ENCODE data around the gene PARVG. TPM values are rescaled to one million over a fixed set of nuclear protein-coding genes. Genes with fewer than 3 reads are reported as not detected.

Gene PARVG
- total RNA-seq, 4 donors from 2014 or later, result 5.0 to 25.3 (median 8.4) TPM

- TF ChIP-seq POLR2A (IDR thresholded peaks at IDR 0.05), result no peak
- TF ChIP-seq, protein P1, sequence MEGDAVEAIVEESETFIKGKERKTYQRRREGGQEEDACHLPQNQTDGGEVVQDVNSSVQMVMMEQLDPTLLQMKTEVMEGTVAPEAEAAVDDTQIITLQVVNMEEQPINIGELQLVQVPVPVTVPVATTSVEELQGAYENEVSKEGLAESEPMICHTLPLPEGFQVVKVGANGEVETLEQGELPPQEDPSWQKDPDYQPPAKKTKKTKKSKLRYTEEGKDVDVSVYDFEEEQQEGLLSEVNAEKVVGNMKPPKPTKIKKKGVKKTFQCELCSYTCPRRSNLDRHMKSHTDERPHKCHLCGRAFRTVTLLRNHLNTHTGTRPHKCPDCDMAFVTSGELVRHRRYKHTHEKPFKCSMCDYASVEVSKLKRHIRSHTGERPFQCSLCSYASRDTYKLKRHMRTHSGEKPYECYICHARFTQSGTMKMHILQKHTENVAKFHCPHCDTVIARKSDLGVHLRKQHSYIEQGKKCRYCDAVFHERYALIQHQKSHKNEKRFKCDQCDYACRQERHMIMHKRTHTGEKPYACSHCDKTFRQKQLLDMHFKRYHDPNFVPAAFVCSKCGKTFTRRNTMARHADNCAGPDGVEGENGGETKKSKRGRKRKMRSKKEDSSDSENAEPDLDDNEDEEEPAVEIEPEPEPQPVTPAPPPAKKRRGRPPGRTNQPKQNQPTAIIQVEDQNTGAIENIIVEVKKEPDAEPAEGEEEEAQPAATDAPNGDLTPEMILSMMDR (IDR thresholded peaks at IDR 0.05), result no peak
- H3K36me3 ChIP-seq, result no peaks in the 10 kb centered on the region
- H3K4me1 ChIP-seq, result no peaks in the 10 kb centered on the region
- no peak overlapping the region for H3K27ac ChIP-seq
- intact Hi-C loops (cut with DNase I; ENCODE audit: low total_unique reads), result no loop called here
- no peaks in the 10 kb centered on the region for H3K27me3 ChIP-seq
- DNase-seq, result no peak
- no peak overlapping the region for H3K4me3 ChIP-seq
- H3K9me3 ChIP-seq, result no peaks in the 10 kb centered on the region
Observed at GRCh38 chr22:44211946-44212930, 31.5 kb downstream of the PARVG start.

DNA sequence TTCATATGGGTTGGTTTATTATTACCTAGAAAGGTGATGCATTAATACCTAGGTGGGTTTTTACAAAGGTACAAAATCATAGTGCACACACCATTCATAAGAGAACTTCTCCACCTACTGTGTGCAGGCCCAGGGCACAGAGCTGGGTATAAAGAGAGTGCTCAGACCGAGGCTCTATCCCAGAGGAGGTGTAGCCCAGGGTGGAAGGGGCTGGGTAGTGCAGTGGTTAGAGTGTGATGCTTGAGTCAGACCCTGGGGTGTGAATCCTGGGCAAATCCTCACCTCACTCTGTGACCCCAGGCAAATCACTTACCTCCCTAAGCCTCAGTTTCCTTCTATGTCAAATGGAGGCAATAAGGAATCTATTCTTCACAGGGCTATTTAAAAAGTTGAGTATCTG lies 32.2 kb downstream of the PARVG start:
- Histone ChIP-seq H3K36me3 (no peaks in the 10 kb centered on the region), H3K4me3 (no peak overlapping the region), H3K27me3 (no peaks in the 10 kb centered on the region), H3K9me3 (no peaks in the 10 kb centered on the region), H3K27ac (no peak overlapping the region), H3K4me1 (no peaks in the 10 kb centered on the region)
- TF ChIP-seq POLR2A (IDR thresholded peaks at IDR 0.05), result no peak
- TF ChIP-seq, protein P1 (IDR thresholded peaks at IDR 0.05), result no peak
- intact Hi-C loops (cut with DNase I; ENCODE audit: low total_unique reads), result no loop called here
- no peak for DNase-seq

GRCh38 chr22:44213489-44214043 lies 32.8 kb downstream of the PARVG start:
- Histone ChIP-seq H3K9me3 (no peaks in the 10 kb centered on the region), H3K27me3 (no peaks in the 10 kb centered on the region), H3K4me1 (no peaks in the 10 kb centered on the region), H3K4me3 (no peak overlapping the region), H3K36me3 (no peaks in the 10 kb centered on the region), H3K27ac (no peak overlapping the region)
- no peak for DNase-seq
- intact Hi-C loops (cut with DNase I; ENCODE audit: low total_unique reads), result no loop called here
- TF ChIP-seq, protein P1 (IDR thresholded peaks at IDR 0.05), result no peak
- no peak for TF ChIP-seq POLR2A (IDR thresholded peaks at IDR 0.05)

GRCh38 chr22:44214187-44214586 lies 33.5 kb downstream of the PARVG start:
- Histone ChIP-seq H3K9me3 (no peaks in the 10 kb centered on the region), H3K4me1 (no peaks in the 10 kb centered on the region), H3K4me3 (no peak overlapping the region), H3K27me3 (no peaks in the 10 kb centered on the region), H3K36me3 (no peaks in the 10 kb centered on the region), H3K27ac (no peak overlapping the region)
- intact Hi-C loops (cut with DNase I; ENCODE audit: low total_unique reads), result no loop called here
- DNase-seq, result no peak
- no peak for TF ChIP-seq POLR2A (IDR thresholded peaks at IDR 0.05)
- TF ChIP-seq, protein P1 (IDR thresholded peaks at IDR 0.05), result no peak

DNA sequence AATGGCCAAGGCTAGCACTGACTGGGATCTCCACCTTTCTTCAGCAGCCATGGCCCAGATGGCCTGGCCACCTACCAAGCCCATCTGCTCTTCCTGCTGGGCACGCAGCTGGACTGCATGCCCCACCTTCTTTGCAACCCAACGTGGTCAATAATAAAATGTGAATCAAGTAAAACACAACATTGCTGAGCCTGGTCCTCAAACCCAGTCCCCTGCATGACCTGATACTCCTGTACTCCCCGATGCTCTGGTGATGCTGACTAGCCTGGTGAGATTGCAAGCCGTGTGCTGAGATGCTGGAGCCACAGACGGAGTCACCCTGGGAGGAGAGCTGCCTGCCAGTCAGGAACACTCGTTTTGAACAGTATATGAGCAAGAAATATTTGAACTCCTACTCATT lies 34.0 kb downstream of the PARVG start:
- Histone ChIP-seq H3K27ac (no peak overlapping the region), H3K36me3 (no peaks in the 10 kb centered on the region), H3K4me3 (no peak overlapping the region), H3K27me3 (no peaks in the 10 kb centered on the region), H3K4me1 (no peaks in the 10 kb centered on the region), H3K9me3 (no peaks in the 10 kb centered on the region)
- no peak for DNase-seq
- TF ChIP-seq, protein P1 (IDR thresholded peaks at IDR 0.05), result no peak
- intact Hi-C loops (cut with DNase I; ENCODE audit: low total_unique reads), result no loop called here

All from uterus (tissue), 4 donors.